CD4-positive, alpha-beta T cell treated with Interleukin-1 beta for 1 hour (primary cell): ENCODE measurements around the gene ZNF521.

Source experiments
- DNase-seq, 2 donors: peaks; one replicate each; pipeline ENCODE4 v3.0.0-alpha.2; 2020 to 2022

The ZNF521 gene

GRCh38 chr18:25113566-25113965 lies 238.4 kb downstream of the ZNF521 start:
- no peak for DNase-seq

DNA sequence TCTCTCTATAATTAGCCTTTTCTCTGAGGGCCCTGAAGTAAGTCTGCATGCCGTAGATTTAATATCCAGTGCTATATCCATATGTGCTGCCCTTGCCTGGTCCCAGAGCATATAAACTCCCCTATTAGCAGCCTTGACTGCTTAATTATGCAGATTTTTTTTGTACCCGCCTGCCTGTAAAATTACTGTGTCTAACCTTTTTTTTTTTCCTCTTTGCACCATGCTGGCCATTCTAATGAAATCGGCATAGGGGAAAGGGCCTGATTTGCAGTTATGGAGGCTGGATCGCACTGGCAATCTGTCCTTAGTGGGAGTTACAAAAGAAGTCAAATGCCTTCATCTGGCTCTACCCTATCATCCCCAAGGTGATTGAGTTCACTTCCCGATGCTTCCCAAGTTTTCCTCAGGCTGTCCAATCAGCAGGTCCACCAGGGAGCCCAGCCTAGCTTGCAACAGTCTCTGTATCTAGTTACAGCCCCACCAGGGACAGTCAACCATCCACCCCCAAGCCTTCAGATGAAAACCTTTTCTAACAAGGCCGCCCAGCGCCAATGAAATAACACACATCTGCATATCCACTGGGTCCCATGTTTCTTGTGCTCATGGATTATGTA lies 239.0 kb downstream of the ZNF521 start:
- DNase-seq, result no peak

DNA sequence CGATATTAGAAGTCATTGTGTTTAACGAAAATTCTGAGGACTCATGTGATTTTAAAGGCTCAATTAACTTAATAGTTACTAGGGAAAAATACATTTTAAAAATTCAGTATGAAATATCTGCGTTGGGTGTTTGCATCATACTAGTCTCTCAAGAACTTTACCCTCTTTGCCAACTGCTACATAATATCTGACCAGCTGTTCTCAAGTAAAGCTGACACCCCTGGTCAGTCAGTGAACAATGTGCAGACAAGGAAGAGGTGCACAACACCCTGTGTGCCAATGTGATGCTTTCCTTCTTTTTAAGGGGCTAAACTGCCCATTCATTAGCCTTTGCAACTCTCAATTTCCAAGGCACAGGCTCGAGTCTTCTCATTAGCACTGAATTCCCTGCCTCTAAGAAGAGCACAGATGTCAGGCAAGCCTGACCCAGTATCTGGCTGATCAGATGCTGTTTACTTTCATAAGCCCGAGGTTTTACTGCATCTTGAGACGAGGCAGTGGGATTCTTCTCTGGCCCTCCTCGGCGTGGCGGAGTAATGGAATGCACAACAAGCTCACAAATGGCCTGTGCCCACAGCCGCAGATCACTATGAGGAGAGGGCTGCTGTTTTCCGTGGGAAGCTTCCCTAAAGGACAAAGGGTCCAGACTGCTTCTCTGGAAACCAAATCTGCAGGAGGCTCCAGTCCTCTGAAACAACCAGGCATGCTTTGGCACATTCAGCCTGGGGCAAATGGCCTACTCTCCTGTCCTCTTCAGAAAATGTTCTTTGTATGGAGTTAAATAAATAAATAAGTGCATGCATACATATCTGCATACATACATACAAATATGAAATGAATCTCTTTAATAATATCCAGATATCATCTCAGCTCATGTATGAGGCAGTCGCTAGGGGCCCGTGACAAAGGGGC lies 240.3 kb downstream of the ZNF521 start:
- no peak for DNase-seq

DNA sequence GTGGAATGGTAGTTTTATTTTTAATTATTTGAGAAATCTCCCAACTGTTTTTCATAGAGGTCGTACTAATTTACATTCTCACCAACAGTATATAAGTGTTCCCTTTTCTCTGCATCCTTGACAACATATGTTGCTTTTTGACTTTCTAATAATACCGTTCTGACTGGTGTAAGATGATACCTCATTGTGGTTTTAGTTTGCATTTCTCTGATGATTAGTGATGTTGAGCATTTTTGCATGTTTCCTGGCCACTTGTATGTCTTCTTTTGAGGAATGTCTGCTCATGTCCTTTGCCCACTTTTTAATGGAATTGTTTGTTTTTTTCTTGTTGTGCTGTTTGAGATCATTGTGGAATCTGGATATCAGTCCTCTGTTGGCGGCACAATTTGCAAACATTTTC lies 242.5 kb downstream of the ZNF521 start:
- no peak for DNase-seq

- no peak for DNase-seq
These were observed 248.4 kb downstream of the ZNF521 start for GRCh38 chr18:25103468-25104155.

DNA sequence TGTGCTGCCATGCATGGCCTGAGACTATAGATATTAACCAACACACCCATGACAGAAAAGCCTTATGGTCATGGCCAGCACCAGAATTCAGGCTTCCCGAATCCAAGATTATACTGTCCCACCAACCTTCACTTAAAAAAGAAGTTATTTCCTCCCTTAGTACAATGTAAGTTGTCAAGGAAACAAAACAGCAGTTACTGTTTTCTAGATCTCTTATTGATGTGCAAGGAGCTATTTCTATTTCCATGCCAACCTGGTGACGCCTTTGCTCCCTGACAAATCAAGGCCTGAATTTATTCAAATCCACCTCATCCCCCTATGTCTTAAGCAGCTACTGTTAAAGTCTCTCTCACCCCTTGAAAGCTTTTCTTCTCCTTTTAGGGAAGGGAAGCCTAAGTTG lies 249.3 kb downstream of the ZNF521 start:
- DNase-seq, result no peak

DNA sequence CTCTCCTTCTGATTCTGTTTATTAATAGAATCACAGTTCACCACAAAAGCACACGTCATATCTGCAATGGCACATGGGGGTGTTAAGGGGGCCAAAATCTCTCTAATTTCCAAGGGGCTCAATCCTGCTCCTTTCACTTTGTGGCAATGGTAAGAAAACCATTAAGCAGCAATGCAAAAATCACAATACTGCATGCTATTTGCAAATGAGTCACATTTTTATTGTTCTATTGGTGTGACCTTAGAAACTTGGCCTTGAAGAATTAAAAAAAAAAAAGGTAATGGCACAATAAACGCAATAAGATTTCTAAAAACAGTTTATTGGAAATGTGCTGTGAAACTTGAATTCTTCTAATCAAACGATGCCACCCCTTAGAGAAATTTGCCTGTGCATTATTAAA lies 251.5 kb downstream of the ZNF521 start:
- no peak for DNase-seq

- DNase-seq, result no peak
These were observed 252.1 kb downstream of the ZNF521 start for GRCh38 chr18:25099895-25100294.

- DNase-seq, result no peak
These were observed 254.4 kb downstream of the ZNF521 start for GRCh38 chr18:25097569-25098056.

- DNase-seq, result no peak
These were observed 254.9 kb downstream of the ZNF521 start for GRCh38 chr18:25097057-25097456.

DNA sequence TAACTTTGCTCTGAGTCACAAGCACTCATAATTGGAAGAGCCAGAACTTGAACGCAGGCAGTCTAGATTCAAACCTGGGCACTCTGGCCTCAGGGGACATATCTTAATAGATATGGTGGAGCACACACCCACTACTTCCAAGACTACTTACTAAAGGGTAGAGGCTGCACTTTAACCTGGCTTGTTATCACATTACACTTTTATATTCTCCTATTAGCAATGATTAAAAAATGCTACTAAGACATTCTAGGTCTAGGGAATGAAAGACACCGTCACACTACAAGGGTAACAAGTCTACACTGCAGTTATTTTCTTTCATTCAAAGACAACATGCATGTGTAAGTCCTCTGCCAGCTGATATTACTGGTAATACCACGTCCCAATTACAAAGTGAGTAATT lies 258.8 kb downstream of the ZNF521 start:
- no peak for DNase-seq

- DNase-seq, result no peak
These were observed 262.5 kb downstream of the ZNF521 start for GRCh38 chr18:25089470-25089869.

DNA sequence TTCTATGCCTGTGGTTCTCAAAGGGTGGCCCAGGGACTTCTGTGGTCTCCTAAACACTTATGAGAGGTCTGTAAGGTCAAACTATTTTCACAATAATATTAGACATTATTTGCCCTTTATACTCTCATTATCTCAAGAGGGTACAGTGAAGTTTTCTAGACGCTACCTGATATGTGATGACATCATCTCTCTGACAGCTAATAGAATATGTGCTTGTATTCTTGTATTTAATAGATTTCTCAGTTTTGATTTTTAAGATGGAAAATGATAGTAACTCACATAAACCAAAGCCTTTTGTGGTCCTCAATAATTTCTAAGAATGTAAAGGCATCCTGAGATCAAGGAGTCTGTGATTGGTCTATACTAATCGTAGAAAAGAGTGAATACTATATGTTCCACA lies 265.1 kb downstream of the ZNF521 start:
- no peak for DNase-seq

GRCh38 chr18:25081001-25081400 lies 271.0 kb downstream of the ZNF521 start:
- DNase-seq, result no peak

DNA sequence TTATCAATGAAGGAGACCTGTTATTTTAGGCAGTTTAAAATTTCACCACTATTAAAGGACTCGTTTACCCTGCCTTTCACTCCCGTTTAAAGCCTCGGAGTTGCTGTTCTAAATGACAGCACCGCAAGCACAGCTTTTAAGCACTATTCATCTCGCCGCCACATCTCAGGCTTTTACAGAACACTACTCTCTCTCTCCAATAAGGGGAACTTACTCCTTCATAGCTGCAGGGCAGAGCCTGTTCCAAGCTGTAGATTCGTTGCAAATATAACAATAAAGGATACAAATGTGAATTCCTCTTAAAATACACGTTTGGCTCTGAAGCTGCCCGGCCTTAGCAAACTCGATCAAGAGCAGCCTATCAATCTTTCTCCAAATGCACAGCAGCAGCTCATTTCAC lies 271.8 kb downstream of the ZNF521 start:
- no peak for DNase-seq

GRCh38 chr18:25077944-25078723 lies 273.8 kb downstream of the ZNF521 start:
- DNase-seq, result no peak

DNA sequence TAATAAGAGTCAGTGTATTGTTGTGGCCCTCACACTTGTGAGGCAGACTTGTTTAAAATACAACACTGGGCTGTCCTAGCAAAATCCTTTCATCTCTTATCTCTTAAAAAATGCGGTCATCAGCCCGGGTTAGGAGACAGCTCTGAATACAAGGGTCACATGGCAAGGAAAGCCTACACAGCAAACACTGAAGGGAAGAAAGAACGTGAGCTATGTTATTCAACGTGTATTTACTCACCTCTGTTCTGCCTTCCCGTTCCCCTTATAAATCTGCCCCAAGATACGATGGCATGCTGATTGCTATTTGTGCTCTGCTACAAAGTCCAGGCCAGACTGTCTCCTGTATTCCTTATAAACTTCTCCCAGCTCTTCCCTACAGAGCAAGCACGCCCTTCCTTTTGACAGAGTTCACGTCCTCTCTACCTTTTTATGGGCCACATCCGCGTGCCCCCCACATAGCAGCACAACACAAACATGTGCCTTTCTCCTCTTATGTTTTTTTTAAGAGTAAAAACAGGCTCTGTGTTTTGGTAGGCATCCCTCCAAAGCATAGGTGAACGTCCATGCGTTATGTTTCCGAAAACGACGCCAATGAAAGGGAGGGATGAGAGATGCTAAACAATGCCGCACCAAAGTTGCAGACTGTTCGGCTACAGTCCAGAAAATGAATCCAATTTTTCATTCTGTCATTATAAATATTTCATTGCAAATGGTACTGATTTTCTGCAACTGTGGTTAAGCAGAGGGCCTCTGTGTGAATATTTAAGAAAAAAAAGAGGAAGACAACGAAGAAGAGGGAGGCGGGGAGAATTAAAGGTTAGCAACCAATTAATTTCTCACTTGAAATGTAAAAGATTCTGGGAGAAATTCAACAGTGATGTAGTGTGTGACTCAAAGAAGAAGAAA lies 274.7 kb downstream of the ZNF521 start:
- DNase-seq, result no peak

DNA sequence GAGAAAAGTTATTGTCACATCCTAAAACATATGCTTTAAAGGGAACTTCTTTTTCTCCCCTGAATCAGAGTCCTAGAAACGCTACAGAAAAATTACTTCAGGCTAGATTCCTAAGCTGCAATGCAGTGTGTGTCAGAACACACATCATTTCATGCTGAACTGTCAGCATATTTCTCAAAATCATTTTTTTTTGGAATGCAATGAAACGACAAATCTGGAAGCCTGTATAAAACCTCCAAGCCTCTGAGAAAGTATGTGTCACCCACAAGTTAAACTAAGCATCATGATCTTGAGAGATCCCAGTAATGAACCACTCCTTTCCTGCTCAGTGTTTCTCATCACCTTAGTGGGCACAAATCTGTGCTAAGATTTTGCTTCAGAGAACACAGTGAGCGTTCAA lies 276.2 kb downstream of the ZNF521 start:
- no peak for DNase-seq

DNA sequence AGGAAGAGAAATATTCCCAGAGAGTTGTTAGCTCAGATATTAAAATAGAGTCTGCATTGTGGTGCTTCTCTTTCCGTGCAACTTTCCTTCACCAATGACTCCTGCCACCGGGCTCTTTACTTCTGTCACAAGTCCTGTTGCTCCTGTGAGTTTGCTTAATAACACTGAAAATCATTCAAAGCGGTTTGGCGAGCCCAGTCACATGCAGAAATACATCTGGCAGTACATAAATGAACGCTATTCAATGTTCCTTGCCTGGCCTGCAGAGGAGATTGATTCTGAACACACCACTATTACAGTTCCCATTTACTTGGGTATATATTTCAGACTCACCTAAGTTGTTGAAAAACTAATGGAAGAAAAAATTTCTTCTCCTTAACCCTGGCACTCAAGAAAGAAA lies 276.6 kb downstream of the ZNF521 start:
- DNase-seq, result no peak

- no peak for DNase-seq
These were observed 277.0 kb downstream of the ZNF521 start for GRCh38 chr18:25074925-25075324.

DNA sequence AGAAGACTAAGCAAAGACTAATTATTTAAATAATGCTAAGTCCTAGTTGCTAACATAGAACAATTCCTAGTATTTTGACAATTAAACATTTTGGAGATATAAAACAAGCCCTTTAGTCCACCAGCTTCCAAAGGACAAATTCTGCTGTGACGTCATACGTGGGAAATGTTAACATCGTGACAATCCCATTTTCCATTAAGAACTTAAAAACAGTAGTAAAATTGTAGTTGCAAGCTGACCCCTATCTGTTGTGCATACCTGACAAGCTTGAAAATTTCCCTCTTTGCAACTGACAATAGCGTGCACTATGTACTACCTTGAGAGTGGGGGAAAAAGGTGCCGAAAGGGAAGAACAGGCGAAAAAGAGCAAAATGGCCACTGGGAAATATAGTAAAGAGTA lies 279.8 kb downstream of the ZNF521 start:
- no peak for DNase-seq
